Left colon (tissue), 2 donors: ENCODE data around the gene BBX. TPM values are rescaled to one million over a fixed set of nuclear protein-coding genes. Genes with fewer than 3 reads are reported as not detected.

Experiments
- ATAC-seq: fragments of 200-7000 bp; cut with Tn5 transposase; one replicate; pipeline ENCODE4 v1.9.1; 2020; ENCODE audit warnings: mild to moderate bottlenecking, moderate library complexity
- DNase-seq, 2 donors: peaks; one replicate each; pipeline ENCODE4 v3.0.0-alpha.2; 2020
- intact Hi-C, 2 donors: fragments of 100-400 bp; cut with DNase I in 1 of 2; cut with micrococcal nuclease in 1 of 2; formaldehyde crosslinking; loops; one replicate each; pipeline versions ENCODE4 v1.11.2 to v1.14.0; 2022; cut with DNase I, micrococcal nuclease
- total RNA-seq, 2 donors: library from RNA; stranded (reverse); fragmentation: NEBNext Ultra II Directional; extraction: Animal tissue kit (Norgen Biotek cat#: 25700); gene quantifications; one replicate each; pipeline ENCODE4 v1.2.1, GENCODE V29; 2021
- donor health status: DM: no; HTN: no; CAD: no.
- donor health status: DM: yes; HTN: yes; CAD: no.

The BBX gene
- total RNA-seq, 2 donors from 2014 or later: 24.4 to 25.0 TPM

- DNase-seq (no peak), ATAC-seq (no peak)
- intact Hi-C loops: no loop called here
These were observed 111.3 kb downstream of the BBX start for GRCh38 chr3:107634099-107634489.

GRCh38 chr3:107637416-107638183 is 114.8 kb downstream of the BBX start:
- DNase-seq: no peak
- intact Hi-C loops: no loop called here
- no peak for ATAC-seq

GRCh38 chr3:107641572-107642307 is 119.0 kb downstream of the BBX start:
- no peak for ATAC-seq
- intact Hi-C loops: no loop called here
- DNase-seq: no peak

- DNase-seq (no peak), ATAC-seq (no peak)
- intact Hi-C loops: no loop called here
These were observed 120.5 kb downstream of the BBX start for GRCh38 chr3:107643038-107643883.

GRCh38 chr3:107644631-107645030 is 121.9 kb downstream of the BBX start:
- ATAC-seq: no peak
- intact Hi-C loops: no loop called here
- DNase-seq: no peak

- ATAC-seq: no peak
- intact Hi-C loops: no loop called here
These were observed 128.0 kb downstream of the BBX start for GRCh38 chr3:107650788-107651187.

GRCh38 chr3:107651782-107652181 is 129.0 kb downstream of the BBX start:
- DNase-seq: no peak
- ATAC-seq: no peak
- intact Hi-C loops: no loop called here

More at GRCh38 chr3:107650788-107651187, 128.0 kb downstream of the BBX start:
- DNase-seq: no peak

GRCh38 chr3:107654218-107654617 is 131.5 kb downstream of the BBX start:
- intact Hi-C loops: no loop called here
- ATAC-seq: no peak

GRCh38 chr3:107657971-107658370 is 135.2 kb downstream of the BBX start:
- DNase-seq (no peak), ATAC-seq (no peak)
- intact Hi-C loops: no loop called here

More at GRCh38 chr3:107654218-107654617, 131.5 kb downstream of the BBX start:
- no peak for DNase-seq

GRCh38 chr3:107660306-107660976 is 137.7 kb downstream of the BBX start:
- no peak for ATAC-seq
- no peak for DNase-seq
- intact Hi-C loops: no loop called here

GRCh38 chr3:107661447-107662123 is 138.8 kb downstream of the BBX start:
- no peak for ATAC-seq
- intact Hi-C loops: no loop called here
- DNase-seq: no peak

GRCh38 chr3:107662124-107662507 is 139.4 kb downstream of the BBX start:
- intact Hi-C loops: no loop called here
- peak in 1 of 2 donors; percentile 30 for DNase-seq
- no peak for ATAC-seq

- ATAC-seq: no peak
- intact Hi-C loops: no loop called here
- no peak for DNase-seq
These were observed 139.8 kb downstream of the BBX start for GRCh38 chr3:107662586-107662985.

GRCh38 chr3:107663266-107663665 is 140.5 kb downstream of the BBX start:
- no peak for ATAC-seq
- no peak for DNase-seq
- intact Hi-C loops: no loop called here

- DNase-seq: no peak
- intact Hi-C loops: no loop called here
- ATAC-seq: no peak
These were observed 141.9 kb downstream of the BBX start for GRCh38 chr3:107664614-107665013.

- intact Hi-C loops: no loop called here
- no peak for ATAC-seq
- no peak for DNase-seq
These were observed 142.6 kb downstream of the BBX start for GRCh38 chr3:107665351-107665750.

- ATAC-seq (no peak), DNase-seq (no peak)
- intact Hi-C loops: no loop called here
These were observed 144.1 kb downstream of the BBX start for GRCh38 chr3:107666853-107667252.

GRCh38 chr3:107668416-107668815 is 145.7 kb downstream of the BBX start:
- ATAC-seq: no peak
- intact Hi-C loops: no loop called here
- no peak for DNase-seq
